Keratinocyte (primary cell): ENCODE data around the gene ANKFN1.

Experiments
- CTCF ChIP-seq, 3 experiments: IDR thresholded peaks in 1 of 3; conservative IDR thresholded peaks in 1 of 3; optimal IDR thresholded peaks in 1 of 3; 2 replicates in 2 of 3; 3 replicates in 1 of 3; pipeline versions ENCODE3 to v1.5.1; 2011; ENCODE audit warnings: low read length in 3 of 3, mild to moderate bottlenecking in 3 of 3, moderate library complexity in 2 of 3, control low read depth in 1 of 3, inconsistent platforms in 1 of 3; ENCODE audit not compliant: insufficient read depth in 2 of 3; ENCODE audit errors: extremely low read depth in 1 of 3
- EZH2 ChIP-seq: IDR thresholded peaks from one replicate; pipeline ENCODE4 v1.6.1; 2012; ENCODE audit warnings: inconsistent platforms, mild to moderate bottlenecking, low read length, moderate library complexity

- TF ChIP-seq CTCF (optimal IDR thresholded peaks at IDR 0.05 in 1 of 3, IDR thresholded peaks at IDR 0.05 in 1 of 3, conservative IDR thresholded peaks at IDR 0.05 in 1 of 3; ENCODE audit: extremely low read depth in 1 of 3, insufficient read depth in 2 of 3, low read length in 3 of 3) (no peak), EZH2 (no peak)
Measured at GRCh38 chr17:56441308-56441707, 288.0 kb downstream of the ANKFN1 start.
